ENCODE results near the gene PSMB7.

GRCh38 chr9:124373851-124374250 lies 41.4 kb downstream of the PSMB7 start:
- TF ChIP-seq CTCF (IDR thresholded peaks at IDR 0.05; ENCODE audit: low read depth, low read length, poor library complexity, severe bottlenecking) (no peak), EZH2phosphoT487 (IDR thresholded peaks at IDR 0.05; ENCODE audit: borderline replicate concordance, low read length) (no peak)

All from DOHH2 (cell line).